DMS53 (cell line): ENCODE data around the gene BMP7.
"Not testable (repeated sequence)": the region's sequence is repeated elsewhere in the genome, so short reads cannot be mapped to it uniquely, and the experiment has no call there.

ENCODE experiments used
- DNase-seq: peaks from one replicate; lab custom pipeline; 2025; lab: John Stamatoyannopoulos, UW

Gene BMP7

GRCh38 chr20:57249073-57249472, 17.4 kb downstream of the BMP7 start:
- no peak for DNase-seq

GRCh38 chr20:57248132-57248797, 18.2 kb downstream of the BMP7 start:
- DNase-seq: no peak

GRCh38 chr20:57247292-57247965, 19.0 kb downstream of the BMP7 start:
- no peak for DNase-seq

- no peak for DNase-seq
Measured at GRCh38 chr20:57245997-57246396, 20.4 kb downstream of the BMP7 start.

- no peak for DNase-seq
Measured at GRCh38 chr20:57244627-57245214, 21.7 kb downstream of the BMP7 start.

- no peak for DNase-seq
Measured at GRCh38 chr20:57244221-57244585, 22.2 kb downstream of the BMP7 start.

- DNase-seq: no peak
Measured at GRCh38 chr20:57243480-57244220, 22.8 kb downstream of the BMP7 start.

GRCh38 chr20:57242414-57242813, 24.0 kb downstream of the BMP7 start:
- DNase-seq: no peak

- DNase-seq: no peak
Measured at GRCh38 chr20:57241363-57241991, 25.0 kb downstream of the BMP7 start.

GRCh38 chr20:57240581-57241362, 25.7 kb downstream of the BMP7 start:
- no peak for DNase-seq

- DNase-seq: not testable (repeated sequence)
Measured at GRCh38 chr20:57239725-57240124, 26.7 kb downstream of the BMP7 start.

- not testable (repeated sequence) for DNase-seq
Measured at GRCh38 chr20:57239324-57239723, 27.1 kb downstream of the BMP7 start.

- DNase-seq: no peak
Measured at GRCh38 chr20:57238089-57238488, 28.4 kb downstream of the BMP7 start.

GRCh38 chr20:57237585-57237953, 28.9 kb downstream of the BMP7 start:
- no peak for DNase-seq

- no peak for DNase-seq
Measured at GRCh38 chr20:57236813-57237584, 29.4 kb downstream of the BMP7 start.

GRCh38 chr20:57234556-57235251, 31.7 kb downstream of the BMP7 start:
- DNase-seq: no peak

GRCh38 chr20:57231951-57232428, 34.5 kb downstream of the BMP7 start:
- no peak for DNase-seq

GRCh38 chr20:57231161-57231560, 35.3 kb downstream of the BMP7 start:
- no peak for DNase-seq

- no peak for DNase-seq
Measured at GRCh38 chr20:57230247-57230646, 36.2 kb downstream of the BMP7 start.

GRCh38 chr20:57229490-57229889, 37.0 kb downstream of the BMP7 start:
- DNase-seq: no peak
